Head of caudate nucleus (tissue), 42 donors: Measurements from ENCODE around the gene CEACAM8.
"Not testable (repeated sequence)": the region's sequence is repeated elsewhere in the genome, so short reads cannot be mapped to it uniquely, and the experiment has no call there.

ENCODE experiments used
- DNase-seq, 42 donors: peaks; one replicate each; pipeline versions ENCODE4 v3.0.0 to v3.0.0-alpha.2; 2020 to 2021; ENCODE audit warnings: mixed read lengths in 7 of 42
- intact Hi-C: fragments of 100-400 bp; cut with DNase I; formaldehyde crosslinking; loops from one replicate; pipeline ENCODE4 v1.15.0; 2022

CEACAM8 gene

DNA sequence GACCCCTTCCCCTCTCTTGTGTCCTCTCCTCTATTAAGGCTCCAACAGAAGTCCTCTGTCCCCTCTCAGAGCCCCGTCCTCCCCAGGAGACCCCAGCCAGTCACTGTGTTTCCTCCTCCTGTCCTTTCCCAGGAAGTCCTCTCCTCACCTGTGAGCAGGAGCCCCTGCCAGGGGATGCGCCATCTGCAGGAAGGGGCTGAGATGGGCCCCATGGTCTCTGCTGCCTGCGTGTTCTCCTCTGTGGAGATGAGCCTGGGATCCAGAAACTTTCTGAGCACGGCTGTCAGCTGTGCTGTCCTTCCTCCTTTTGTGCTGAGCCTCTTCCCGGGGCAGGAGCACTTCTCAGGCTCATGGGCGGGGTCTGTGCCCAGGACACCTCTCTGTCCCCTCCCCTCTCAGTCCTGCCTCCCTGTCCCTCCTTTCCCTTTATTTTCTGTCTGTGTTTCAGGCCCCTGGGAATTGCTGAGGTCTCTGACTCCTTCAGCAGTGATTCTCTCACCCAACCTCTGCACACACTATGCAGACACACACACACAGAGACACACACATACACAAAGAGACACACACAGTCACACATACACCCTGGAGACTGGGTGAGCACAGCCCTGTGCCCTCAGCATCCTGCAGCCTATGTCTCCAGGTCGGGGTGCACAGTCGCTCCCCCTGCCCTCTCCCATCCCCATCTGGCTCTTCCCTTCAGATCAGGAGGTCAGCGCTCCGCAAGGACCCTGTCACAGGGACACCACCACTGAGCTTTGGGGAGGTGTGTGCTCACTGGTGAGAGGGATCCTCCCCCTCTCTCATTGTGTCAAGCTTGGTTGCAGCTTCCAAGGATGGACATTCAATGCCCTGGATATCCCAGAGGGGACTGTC, at the start of gene CEACAM8:
Gene CEACAM8, minus strand, starts transcription at position 308 of the 873 bp plus-strand sequence. Its CDS starts 96 bp downstream, at position 212.
- intact Hi-C loops, result no loop called here
- no peak for DNase-seq

DNA sequence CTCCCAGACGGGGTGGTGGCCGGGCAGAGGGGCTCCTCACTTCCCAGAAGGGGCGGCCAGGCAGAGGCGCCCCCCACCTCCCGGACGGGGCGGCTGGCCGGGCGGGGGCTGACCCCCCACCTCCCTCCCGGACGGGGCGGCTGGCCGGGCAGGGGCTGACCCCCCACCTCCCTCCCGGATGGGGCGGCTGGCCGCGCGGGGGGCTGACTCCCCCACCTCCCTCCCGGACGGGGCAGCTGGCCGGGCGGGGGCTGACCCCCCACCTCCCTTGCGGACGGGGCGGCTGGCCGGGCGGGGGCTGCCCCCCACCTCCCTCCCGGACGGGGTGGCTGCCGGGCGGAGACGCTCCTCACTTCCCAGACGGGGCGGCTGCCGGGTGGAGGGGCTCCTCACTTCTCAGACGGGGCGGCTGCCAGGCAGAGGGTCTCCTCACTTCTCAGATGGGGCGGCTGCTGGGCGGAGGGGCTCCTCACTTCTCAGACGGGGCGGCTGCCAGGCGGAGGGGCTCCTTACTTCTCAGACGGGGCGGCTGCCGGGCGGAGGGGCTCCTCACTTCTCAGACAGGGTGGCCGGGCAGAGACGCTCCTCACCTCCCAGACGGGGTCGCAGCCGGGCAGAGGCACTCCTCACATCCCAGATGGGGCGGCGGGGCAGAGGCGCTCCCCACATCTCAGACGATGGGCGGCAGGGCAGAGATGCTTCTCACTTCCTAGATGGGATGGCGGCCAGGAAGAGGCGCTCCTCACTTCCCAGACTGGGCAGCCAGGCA, 44.8 kb upstream of the CEACAM8 start:
- intact Hi-C loops, DNase-seq: not testable (repeated sequence)

DNA sequence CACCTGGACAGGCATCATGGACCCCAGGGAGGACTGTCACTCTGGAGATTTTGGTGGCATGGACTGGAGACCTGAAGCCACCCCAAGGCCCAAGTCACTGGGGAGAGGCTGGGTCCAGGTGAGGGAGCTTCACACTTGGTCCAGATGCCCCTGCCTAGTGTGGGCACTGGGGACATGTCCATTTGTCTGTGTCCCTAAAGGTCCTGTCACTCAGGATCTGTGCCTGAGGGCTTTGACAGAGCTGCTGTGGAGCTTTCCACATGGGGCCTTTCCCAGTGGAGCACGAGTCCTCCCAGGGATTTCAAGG, 40.5 kb upstream of the CEACAM8 start:
- no peak for DNase-seq
- intact Hi-C loops, result no loop called here

DNA sequence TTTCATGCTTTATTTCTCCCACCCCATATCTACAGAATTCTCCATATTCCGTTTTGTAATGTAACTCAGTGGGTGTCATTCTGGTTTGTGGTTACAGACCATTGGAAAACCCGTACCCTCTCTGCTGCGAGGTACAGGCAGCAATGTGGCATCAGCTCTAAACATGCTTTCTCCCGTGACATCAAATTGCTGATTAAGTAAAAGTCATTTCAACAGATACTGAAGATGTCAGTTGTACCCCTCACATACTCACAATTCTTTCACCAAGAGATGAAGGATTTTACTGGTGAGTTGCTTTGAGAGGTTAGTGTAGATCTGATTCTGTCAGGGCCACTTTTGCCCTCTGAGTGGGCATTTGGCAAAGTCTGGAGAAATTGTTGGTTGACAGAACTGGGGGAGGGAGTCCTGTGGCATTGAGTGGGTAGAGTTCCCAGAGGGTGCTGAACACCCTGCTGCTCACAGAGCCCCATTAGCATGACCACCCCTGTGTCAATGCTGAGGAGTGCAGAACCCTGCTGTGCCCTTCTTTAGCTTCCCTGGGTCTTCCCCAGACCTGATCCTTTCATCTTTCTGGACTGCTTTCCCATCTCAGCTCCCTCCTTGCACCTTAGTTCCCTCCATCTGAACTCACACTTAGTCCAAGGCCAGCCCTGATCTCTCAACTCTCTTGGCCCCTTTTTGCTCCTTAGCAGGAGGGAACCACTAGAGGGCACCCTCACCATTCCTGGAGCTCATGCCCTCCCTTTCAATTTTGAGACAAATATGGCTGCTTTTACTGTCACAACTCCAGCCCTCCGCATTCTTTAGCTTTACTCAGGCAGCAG, 39.9 kb upstream of the CEACAM8 start:
- intact Hi-C loops, result no loop called here
- DNase-seq, result peak in 25 of 42 donors; percentile 5 to 75 (median 31)

DNA sequence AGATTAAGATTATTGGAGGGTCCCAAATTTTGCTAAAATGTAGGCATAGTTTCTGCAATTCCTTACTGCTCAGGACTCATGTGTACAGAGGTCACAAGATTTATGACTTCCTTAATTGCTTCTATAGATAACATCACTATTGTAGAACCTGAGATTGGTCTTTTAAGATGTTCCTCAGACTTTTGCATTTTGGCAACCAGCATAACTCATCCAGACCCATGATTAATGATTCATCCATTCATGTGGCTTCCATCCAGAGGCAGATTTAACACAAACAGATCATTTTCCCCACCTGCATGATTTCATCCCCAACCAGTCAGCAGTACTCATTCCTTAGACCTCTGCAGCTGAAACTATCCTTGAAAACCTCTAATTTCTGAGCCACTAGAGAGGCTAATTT, 34.5 kb upstream of the CEACAM8 start:
- no peak for DNase-seq
- intact Hi-C loops, result no loop called here

DNA sequence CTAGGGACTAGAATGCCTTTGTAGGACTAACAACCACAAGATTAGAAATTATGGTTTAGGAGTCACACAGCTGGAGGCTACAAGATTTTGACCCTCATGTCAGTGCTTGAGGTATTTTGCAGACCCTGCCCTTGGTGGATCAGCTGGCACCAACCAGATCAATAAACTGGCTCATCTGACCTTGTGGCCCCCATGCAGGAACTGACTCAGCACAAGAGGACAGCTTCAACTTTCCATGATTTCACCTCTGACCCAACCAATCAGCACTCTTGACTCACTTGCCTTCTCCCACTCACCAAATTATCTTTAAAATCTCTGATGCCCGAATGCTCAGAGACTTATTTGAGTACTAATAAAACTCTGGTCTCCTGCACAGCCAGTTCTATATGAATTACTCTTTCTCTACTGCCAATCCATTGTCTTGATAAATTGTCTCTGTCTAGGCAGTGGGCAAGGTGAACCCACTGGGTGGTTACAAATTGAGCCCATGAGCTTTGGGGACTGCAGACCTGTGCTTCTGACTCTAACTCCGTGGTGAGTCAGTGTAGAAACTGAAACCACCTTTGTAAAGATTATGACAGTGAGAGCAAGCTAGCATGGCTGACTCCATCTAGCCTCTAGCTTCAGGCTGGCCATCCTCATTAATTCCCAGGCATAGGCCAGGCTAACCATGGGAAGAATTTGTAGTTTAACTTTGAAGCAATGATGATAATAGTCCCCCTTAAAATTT, 33.9 kb upstream of the CEACAM8 start:
- no peak for DNase-seq
- intact Hi-C loops, result no loop called here

DNA sequence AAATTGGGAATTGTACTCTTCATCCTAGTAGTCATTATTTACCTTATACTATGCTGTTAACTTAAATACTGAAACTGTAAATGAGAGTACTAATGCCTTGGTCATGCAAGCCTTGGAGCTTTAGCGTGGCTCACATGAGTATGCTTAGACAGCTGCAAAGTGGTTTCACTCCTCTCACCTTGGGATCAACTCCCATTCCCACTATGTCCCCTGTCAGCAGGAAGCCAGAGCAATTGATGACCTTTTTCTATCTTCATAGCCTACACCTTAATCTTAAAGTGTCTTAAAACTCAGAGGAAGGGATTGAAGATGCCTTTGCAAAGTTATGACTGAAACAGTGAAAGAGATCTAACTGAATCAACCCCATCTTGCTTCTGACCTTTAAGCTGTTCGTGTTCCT, 33.2 kb upstream of the CEACAM8 start:
- intact Hi-C loops, result no loop called here
- DNase-seq, result no peak

DNA sequence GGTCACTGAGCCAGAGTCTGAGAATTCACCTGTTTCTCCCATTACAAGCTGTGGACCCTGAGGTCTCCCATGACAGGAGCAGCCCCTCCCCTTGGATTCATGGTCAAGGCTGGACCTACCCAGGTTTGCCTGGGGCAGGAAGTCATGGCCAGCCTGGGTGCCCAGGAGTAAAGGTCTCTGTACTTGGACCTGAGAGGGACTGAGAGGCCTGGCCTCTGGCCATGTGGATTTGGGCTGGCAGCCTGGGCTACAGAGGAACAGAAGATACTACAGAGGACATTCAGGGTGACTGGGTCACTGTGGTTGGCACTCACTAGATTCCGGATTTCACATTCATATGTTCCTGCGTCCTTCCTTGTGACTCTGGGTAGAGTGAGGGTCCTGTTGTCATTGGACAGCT, 31.5 kb upstream of the CEACAM8 start:
- intact Hi-C loops, result no loop called here
- DNase-seq, result no peak

DNA sequence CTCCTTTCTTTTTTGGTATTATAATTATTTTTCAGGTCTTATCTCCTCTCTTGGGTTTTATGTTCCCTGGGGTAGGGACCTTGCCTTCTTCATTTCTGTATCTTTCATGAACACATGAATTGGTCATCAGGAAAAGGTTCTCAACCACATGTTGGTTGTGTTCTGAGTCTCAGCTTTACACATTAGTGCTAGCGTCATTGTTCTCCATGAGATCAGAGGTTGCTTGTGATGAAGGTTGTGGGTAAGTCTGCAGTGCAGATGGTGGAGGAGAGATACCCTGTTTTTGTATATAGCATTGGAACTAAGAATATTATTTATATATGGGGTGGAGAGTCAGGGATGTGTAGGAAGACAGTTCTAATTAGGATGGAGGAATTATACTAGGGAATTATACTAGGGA, 24.5 kb upstream of the CEACAM8 start:
- intact Hi-C loops, result no loop called here
- no peak for DNase-seq

DNA sequence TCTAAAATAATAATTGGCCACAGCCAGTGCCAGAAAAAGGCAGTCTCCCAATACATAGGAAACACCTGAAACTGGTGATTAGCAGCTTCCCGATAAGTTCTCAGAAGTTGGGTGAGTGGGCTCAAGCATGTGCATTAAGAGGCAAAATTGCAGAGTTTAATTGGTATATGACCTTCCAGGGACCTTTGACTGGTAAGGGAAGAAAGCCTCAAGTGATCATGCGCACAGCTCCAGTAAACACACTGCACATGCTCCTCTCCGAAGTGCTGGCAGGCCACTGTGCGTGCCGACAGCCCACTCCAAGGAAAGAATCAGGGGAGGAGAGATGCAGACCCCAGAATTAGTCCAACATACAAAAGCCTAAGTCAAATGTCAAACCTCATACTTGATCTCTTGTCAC, 18.9 kb upstream of the CEACAM8 start:
- DNase-seq, result no peak
- intact Hi-C loops, result no loop called here

DNA sequence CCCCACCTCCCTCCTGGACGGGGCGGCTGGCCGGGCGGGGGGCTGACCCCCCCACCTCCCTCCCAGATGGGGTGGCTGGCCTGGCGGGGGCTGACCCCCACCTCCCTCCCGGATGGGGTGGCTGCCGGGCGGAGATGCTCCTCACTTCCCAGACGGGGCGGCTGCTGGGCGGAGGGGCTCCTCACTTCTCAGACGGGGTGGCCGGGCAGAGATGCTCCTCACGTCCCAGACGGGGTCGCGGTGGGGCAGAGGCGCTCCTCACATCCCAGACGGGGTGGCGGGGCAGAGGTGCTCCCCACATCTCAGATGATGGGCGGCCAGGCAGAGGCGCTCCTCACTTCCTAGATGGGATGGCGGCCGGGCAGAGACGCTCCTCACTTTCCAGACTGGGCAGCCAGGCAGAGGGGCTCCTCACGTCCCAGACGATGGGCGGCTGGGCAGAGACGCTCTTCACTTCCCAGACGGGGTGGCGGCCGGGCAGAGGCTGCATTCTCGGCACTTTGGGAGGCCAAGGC, 15.7 kb upstream of the CEACAM8 start:
- DNase-seq, intact Hi-C loops: not testable (repeated sequence)

DNA sequence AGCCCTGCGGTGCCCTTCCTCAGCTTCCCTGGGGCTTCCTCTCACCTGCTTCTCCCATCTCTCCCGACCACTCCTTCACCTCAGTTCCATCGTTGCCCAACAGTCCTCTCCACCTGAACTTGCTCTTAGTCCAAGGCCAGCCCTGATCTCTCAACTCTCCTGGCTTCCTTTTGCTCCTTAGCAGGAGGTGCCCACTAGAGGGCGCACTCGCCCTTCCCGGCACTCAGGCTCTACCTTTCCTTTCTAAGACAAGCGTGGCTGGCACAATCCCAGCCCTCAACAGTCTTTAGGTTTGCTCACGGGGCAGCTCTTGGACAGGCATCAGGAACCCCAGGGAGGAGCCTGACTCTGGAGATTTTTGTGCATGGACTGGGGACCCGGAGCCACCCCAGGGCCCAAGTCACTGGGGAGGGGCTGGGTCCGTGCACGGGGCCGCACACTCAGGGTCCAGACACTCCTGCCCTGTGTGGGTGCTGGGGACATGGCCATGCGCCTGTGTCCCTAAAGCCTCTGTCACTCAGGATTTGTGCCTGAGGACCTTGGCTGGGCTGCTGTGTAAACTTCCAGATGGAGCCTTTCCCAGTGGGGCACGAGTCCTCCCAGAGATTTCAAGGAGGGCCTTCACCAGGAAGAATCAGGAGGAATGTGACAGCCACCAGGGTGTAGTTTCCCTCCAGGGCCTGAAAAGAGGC, 12.1 kb upstream of the CEACAM8 start:
- DNase-seq, result peak; percentile 8 to 82 (median 56)
- intact Hi-C loops, result no loop called here

DNA sequence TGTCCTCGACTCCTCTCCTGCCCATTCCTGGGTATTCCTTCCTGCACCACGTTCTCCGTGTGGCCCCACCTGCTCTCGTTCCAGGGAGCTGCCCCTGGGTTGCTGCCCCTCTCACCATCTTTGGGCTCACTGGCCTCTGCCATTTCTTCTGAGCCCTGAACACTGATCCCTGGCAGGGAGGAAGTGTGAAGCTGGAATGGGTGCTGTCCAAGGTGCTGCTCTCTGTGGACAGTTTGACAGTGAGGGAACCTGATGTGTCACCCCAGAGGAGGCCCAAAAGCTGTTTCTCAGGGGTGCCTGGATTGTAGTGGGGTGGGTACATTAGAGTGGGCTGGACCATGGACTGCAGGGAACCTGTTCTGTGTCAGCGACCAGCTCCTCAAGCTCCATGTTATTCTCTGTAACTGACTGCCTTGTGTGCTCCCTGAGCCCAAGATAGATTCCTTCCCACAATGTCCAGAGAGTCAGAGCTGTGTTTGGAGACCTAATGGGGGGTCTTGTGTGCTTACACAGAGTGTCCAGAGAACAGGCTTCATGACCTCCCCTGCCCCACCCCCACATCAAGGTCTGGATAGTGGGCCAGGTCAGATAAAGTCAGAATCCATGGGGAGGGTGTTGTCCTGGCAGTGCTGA, 7.2 kb upstream of the CEACAM8 start:
- intact Hi-C loops, result no loop called here
- DNase-seq, result peak in 1 of 42 donors; percentile 8

DNA sequence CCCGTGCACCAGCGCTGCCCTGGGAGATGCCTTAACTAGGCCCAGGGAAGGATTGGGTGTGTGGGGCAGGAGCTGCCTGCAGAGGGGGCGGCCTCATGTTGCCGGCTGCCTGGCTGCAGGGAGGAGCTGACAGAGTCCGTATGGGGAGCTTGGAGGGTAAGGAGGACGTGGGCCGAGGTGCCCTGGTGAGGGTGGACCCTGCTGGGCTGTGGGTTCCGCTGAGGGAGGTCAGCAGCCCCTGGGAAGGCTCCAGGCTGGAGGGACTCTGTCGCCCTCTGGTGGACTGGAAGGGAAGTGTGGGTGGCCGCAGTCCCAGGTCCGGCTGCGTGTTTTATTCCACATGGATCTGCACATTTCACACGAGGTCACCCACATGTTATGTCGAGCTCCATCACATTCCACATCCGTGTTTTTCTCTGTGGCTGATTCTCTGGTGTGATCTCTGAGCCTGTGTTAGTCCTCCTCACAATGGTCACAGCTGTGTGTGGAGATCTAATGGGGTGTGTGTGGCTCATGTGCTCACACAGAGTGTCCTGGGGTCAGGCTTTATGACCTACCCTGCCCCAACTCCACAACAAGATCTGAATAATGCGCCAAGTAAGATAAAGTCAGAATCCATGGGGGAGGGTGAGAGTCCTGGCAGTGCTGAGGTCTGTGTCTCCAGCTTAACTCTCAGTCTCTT, 1.8 kb upstream of the CEACAM8 start:
- peak in 38 of 42 donors; percentile 6 to 77 (median 44) for DNase-seq
- intact Hi-C loops, result no loop called here

DNA sequence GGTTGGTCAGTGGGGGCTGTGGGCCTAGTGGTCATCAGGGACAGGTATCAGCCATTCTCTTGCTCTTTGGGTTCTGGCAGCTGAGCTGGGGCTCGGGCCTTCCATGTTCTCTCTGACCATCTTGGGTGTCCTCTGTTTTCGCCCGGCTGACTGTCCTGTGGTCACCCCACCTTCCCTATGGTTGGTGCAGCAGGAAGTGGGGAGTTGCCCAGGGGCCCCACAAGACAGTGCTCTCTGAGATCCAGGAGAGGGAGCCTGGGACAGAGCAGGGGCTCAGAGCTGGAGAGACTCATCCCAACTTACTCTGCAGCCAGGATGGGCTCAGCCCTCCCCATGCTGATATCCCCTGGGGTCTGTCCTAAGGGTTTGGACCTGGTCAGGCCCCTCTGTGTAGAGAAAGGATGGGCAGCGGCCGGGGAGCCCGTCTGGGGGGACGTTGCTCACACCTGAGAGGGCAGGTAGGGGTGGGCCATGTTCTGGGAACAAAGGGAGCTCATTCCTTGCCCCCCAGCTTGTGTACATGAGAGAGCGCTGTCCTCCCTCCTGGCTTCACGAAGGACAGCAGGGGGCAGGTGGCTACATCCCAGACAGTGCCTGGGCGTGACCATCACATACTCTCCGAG, 937 bp upstream of the CEACAM8 start:
- DNase-seq, result no peak
- intact Hi-C loops, result no loop called here

DNA sequence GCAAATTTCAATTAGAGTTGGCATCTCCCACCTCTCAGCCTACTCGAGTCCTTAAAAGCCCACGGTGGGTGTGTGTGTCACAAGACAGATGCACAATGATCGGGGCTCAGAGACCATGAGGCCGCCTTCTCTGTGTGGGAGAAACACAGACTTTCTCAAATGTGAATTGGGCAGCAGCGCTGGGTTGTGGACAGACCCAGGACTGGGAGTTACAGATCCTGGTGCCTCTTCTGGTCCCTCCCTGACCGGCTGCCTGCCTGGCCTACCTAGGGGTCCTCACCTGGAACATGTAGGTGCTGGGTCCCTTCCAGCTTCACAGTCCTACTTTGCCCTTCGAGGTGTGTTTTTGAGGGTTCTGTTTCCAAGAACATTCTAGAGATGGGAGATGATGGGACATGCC, 4.9 kb downstream of the CEACAM8 start:
- DNase-seq, result no peak
- intact Hi-C loops, result no loop called here

DNA sequence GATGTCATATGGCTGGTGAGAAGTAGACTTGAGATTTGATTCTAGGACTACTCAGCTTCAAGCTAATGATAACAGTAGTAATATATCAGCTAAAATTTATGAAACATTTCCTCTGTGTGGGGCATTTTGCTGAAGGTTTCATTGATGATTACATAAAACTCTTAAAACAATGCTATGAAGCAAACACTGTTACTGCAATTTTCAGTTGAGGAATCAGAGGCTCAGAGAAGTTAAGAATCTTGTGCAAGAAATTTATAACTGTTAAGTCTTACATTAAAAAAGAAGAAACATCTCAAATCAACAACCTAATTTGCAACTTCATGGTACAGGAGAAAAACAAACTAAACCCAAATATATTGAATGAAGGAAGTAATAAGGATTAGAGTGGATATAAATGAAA, 10.3 kb downstream of the CEACAM8 start:
- intact Hi-C loops, result no loop called here

More for the DNA sequence above, 10.3 kb downstream of the CEACAM8 start:
- DNase-seq, result no peak
